Esophagus muscularis mucosa (tissue), 4 donors: Measurements from ENCODE around the gene TRERF1. TPM values are rescaled to one million over a fixed set of nuclear protein-coding genes. Genes with fewer than 3 reads are reported as not detected.

Source experiments
- DNase-seq: peaks from one replicate; pipeline ENCODE4 v3.0.0-alpha.2; 2017; ENCODE audit errors: extremely low spot score
- H3K27ac ChIP-seq, 4 donors: fragments of 200-600 bp; sonication (generic); replicated peaks in 1 of 4; 1 replicate in 3 of 4; 2 replicates in 1 of 4; pipeline ENCODE4 v1.5.1; 2016 to 2019; ENCODE audit warnings: mild to moderate bottlenecking in 1 of 4
- H3K27me3 ChIP-seq, 4 donors: fragments of 200-600 bp; sonication (generic); one replicate each; pipeline versions ENCODE4 v1.5.1 to v1.6.0; 2016 to 2019
- H3K36me3 ChIP-seq, 4 donors: fragments of 200-600 bp; sonication (generic); one replicate each; pipeline ENCODE4 v1.5.1; 2016 to 2019
- H3K4me1 ChIP-seq, 4 donors: fragments of 200-600 bp; sonication (generic); one replicate each; pipeline ENCODE4 v1.5.1; 2016 to 2019
- H3K4me3 ChIP-seq, 4 donors: fragments of 200-600 bp; sonication (generic); 1 replicate in 2 of 4; 2 replicates in 2 of 4; pipeline ENCODE4 v1.5.1; 2016 to 2019; ENCODE audit warnings: mild to moderate bottlenecking in 4 of 4, moderate library complexity in 1 of 4
- H3K9me3 ChIP-seq, 4 donors: fragments of 200-600 bp; sonication (generic); 1 replicate in 3 of 4; 2 replicates in 1 of 4; pipeline ENCODE4 v1.5.1; 2016 to 2019
- CTCF ChIP-seq, 3 experiments: fragments of 200-600 bp in 2 of 3; fragments of 450-650 bp in 1 of 3; sonication (generic) in 2 of 3; IDR thresholded peaks; one replicate each; pipeline ENCODE4 v1.5.1; 2017 to 2019; ENCODE audit warnings: antibody characterized with exemption in 3 of 3, mild to moderate bottlenecking in 2 of 3, moderate library complexity in 1 of 3
- EP300 ChIP-seq: sonication (generic); formaldehyde crosslinking; IDR thresholded peaks from one replicate; pipeline ENCODE4 v1.6.1; 2017; ENCODE audit warnings: antibody characterized with exemption
- POLR2A ChIP-seq: fragments of 450-650 bp; IDR thresholded peaks from one replicate; pipeline ENCODE4 v1.6.1; 2017; ENCODE audit warnings: antibody characterized with exemption, moderate library complexity, mild to moderate bottlenecking, low read depth
- POLR2AphosphoS5 ChIP-seq, 2 donors: sonication (generic); formaldehyde crosslinking; IDR thresholded peaks; one replicate each; pipeline ENCODE4 v1.6.1; 2017; ENCODE audit warnings: antibody characterized with exemption in 2 of 2
- WGBS: methylation state at CpG from one replicate; pipeline ENCODE4 v1.1.5; 2018; 5-methylcytosine and 5-hydroxymethylcytosine counted together
- intact Hi-C: fragments of 100-400 bp; cut with DNase I; formaldehyde crosslinking; loops from one replicate; pipeline ENCODE4 v1.15.1; 2023
- total RNA-seq, 4 donors: library from RNA; depleted of rRNA; stranded (reverse); fragments of >200 nt; gene quantifications; one replicate each; pipeline versions ENCODE4 v1.1.0 to v1.2.1, GENCODE V29; 2016

The TRERF1 gene
- total RNA-seq, 4 donors from 2014 or later: 4.6 to 8.6 (median 6.4) TPM

GRCh38 chr6:42177514-42178364 is 274.0 kb downstream of the TRERF1 start:
- Histone ChIP-seq H3K27me3 (peaks cover 0 to 22% (median 3%) of the 10 kb centered on the region in 4 donors), H3K9me3 (no peaks in the 10 kb centered on the region), H3K4me3 (no peak overlapping the region), H3K27ac (no peak overlapping the region), H3K36me3 (no peaks in the 10 kb centered on the region), H3K4me1 (peaks cover 0 to 4% (median 2%) of the 10 kb centered on the region in 4 donors)
- 53% methylated on average over 6 of the region's 27 CpGs for WGBS
- intact Hi-C loops: no loop called here
- no peak for DNase-seq
- no peak for TF ChIP-seq POLR2AphosphoS5 (IDR thresholded peaks at IDR 0.05)
- no peak for TF ChIP-seq EP300
- no peak for TF ChIP-seq POLR2A
- TF ChIP-seq CTCF (IDR thresholded peaks at IDR 0.05): no peak

- Histone ChIP-seq H3K27me3 (peaks cover 0 to 22% (median 3%) of the 10 kb centered on the region in 4 donors), H3K9me3 (no peaks in the 10 kb centered on the region), H3K4me3 (no peak overlapping the region), H3K4me1 (peaks cover 0 to 4% (median 2%) of the 10 kb centered on the region in 4 donors), H3K36me3 (no peaks in the 10 kb centered on the region), H3K27ac (no peak overlapping the region)
- DNase-seq: no peak
- TF ChIP-seq EP300: no peak
- intact Hi-C loops: no loop called here
Measured at GRCh38 chr6:42176981-42177380, 274.7 kb downstream of the TRERF1 start.

GRCh38 chr6:42175860-42176259 is 275.9 kb downstream of the TRERF1 start:
- 73% methylated on average over 5 of the region's 5 CpGs for WGBS
- H3K36me3 ChIP-seq: no peaks in the 10 kb centered on the region
- no peak for DNase-seq
- peaks cover 0 to 22% (median 3%) of the 10 kb centered on the region in 4 donors for H3K27me3 ChIP-seq
- H3K9me3 ChIP-seq: no peaks in the 10 kb centered on the region
- TF ChIP-seq CTCF (IDR thresholded peaks at IDR 0.05) (no peak), POLR2AphosphoS5 (IDR thresholded peaks at IDR 0.05) (no peak), EP300 (no peak), POLR2A (no peak)
- peaks cover 0 to 4% (median 2%) of the 10 kb centered on the region in 4 donors for H3K4me1 ChIP-seq
- no peak overlapping the region for H3K4me3 ChIP-seq
- H3K27ac ChIP-seq: no peak overlapping the region
- intact Hi-C loops: no loop called here

Other genes starting within 250 kb of the TRERF1 start
- 10 to 100 TPM; 27.8 to 38.8 (median 29.3) TPM for gene MRPS10, start 234.1 kb downstream of the TRERF1 start, total RNA-seq
- gene UBR2, start 112.1 kb upstream of the TRERF1 start, total RNA-seq: 10 to 100 TPM; 26.5 to 36.1 (median 28.9) TPM